ENCODE data around the gene SCN8A.
"Not testable (repeated sequence)": the region's sequence is repeated elsewhere in the genome, so short reads cannot be mapped to it uniquely, and the experiment has no call there.

Gene SCN8A

DNA sequence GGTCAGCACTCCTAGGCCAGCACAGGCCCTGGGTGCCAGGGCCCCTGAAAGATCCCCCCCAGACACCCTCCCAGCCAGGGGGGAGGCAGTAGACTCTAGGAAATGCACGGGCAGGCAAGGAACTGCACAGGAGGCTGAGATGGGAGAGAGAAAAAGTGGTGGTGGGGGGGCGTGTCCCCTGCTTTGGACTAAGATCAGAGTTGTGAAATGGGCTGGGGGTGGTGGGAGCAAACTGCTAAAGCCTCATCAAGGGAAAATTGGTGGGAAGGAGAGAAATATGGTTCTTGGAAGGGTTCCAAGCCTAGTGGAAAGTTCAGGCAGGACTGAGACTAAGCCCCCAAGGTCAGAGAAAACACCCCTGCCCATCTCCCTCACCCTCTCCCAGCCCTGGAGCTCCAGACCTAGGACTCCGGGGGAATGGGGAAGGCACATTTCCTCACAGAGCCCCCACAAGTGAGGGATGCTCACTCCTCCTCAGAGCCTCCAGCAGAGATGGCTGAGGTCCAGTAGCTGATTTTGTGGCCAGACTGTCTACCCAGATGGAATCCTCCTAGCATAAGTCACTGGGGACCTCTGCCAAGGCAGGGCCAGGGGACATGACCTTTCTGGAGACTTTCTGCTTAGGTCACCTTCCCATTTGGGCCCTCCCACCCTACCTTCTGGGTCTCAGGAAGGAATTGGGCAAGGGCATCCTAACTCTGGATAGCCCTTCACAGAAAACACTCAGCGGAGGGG is 227.7 kb downstream of the SCN8A start:
- no peak for DNase-seq

DNA sequence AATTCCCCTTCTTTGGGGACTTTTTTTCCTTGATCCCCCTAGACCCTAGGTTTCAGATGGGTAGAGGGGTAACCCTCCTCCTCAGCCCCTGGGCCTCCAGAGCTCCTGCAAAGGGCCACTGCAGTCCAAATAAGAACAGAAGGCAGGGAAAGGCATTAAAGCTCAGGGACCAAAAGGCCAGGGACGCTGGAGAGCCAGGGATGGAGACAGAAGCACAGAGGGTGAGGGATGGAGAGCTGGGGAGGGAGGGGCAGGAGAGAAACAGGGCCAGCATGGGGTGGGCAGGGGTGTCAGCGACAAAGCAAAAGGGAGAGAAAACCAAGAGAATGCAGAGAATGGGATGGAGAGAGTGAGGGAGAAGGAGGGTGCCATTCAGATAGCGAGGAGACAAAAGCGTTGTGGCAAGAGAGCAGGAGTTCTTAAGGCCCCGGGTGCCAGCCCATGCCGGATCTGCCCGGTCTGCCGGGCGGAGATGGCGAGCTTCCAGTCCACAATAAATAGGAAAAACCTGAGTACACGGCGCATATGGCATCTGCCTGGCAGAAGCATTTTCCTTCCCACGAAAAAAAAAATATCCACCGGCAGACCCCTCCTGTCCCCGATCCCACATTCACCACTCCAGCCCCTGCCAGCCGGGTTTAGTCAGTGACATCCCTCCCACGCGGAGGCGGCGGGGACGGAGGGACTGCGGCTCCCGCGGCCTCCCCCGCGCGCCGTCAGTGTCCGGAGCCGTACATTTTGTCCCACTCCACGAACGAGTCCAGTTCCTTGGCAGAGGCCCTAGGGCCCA is 228.9 kb downstream of the SCN8A start:
- DNase-seq = peak; percentile 47 to 66 (median 53)

- peak; percentile 61 to 84 (median 75) for DNase-seq
Observed at GRCh38 chr12:51820526-51821439, 229.8 kb downstream of the SCN8A start.

- peak in 1 of 3 donors; percentile 37 for DNase-seq
Observed at GRCh38 chr12:51821440-51822260, 230.6 kb downstream of the SCN8A start.

- no peak for DNase-seq
Observed at GRCh38 chr12:51822261-51822616, 231.2 kb downstream of the SCN8A start.

GRCh38 chr12:51822956-51823355 is 231.9 kb downstream of the SCN8A start:
- no peak for DNase-seq

DNA sequence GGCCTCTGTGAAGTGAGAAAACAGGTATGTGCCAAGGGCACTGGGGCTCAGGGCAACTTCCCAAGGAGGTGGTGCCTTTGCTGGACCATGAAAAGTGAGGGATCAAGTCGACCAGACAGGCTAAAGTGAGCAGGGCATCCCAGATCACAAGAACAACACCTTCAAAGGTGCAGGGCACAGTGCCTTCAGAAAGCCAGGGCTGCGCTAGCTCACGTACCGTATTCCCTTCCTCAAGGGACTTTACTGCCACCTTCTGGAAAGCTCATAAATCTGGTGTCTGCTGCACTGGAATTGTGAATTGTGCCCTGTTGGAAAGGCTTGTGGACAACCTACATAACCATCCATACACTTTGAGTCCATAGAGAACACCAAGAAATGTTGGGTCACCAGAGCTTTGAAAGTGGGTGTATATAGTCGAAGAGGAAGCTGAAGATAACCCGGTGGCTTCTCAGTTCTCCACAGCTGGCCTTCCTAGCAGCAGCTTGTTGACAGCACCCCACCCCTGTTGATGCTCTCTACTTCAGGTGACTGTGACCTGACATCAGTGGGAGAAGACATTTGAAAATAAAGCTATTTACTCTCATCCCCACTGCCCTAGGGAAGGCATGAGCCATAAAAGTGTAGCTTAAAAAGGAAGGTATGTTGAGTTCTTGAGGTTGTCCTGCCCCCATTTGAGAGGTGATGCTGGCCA is 233.0 kb downstream of the SCN8A start:
- peak; percentile 74 to 77 (median 77) for DNase-seq

GRCh38 chr12:51825216-51825615 is 234.2 kb downstream of the SCN8A start:
- no peak for DNase-seq

DNA sequence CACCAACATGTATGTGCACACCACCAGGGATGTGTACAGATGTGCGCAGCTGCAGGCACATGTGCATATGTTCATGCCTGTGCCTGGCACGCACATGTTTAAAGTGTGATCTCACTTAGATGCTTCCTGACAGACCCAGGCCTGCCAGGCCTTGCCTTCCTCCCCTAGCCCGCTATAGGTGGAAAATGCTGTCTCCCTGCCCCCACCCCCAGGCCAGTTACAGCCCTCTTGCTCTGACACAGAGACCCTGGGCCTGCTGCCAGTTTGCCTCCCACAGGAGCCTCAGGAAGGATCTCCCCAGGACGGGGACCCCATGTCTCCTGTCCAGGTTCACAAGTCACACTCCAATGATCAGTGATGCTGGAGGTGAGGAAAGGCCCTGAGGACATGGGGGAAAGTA is 235.8 kb downstream of the SCN8A start:
- no peak for DNase-seq

DNA sequence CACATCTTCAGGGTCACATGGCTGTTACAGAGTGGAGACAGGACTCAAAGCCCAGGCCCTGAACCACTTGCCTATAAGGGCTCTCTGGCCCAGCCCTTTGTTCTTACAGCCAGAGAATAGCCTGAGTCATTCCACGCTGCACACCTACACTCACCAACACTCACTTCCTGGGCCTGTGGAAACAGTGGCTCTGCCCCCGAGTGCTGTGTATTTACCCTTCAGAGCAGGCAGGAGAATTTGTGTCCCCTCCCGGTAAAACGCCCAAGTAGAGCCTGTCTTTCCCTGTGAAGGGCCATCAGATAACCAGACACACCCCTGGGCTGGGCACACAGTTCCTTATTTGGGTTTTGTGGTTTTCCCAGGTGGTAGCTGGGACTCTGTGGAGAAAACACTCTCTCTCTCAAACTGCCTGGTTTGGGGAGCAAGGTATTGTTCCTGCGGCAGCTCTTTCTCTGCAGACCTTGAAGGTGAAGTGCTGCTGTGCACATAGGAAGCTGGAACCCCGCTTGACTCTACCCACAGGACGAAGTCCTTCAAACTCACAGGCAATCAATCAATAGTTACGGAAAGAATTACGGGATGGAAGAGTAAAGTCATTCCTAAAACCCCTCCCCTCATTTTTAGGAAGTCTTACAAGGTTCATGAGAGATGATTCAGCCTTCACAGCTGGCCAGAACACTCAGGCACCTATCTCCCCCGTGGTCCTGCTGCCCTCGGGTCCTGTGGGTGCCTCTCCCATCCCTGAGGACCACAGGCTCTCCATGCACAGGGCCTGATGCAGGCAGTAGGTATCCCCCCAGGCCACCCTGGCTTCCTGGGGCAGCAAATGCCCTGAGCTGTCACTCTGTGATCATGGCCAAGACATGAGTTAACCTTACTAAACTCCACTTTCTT is 237.1 kb downstream of the SCN8A start:
- peak; percentile 54 to 67 (median 59) for DNase-seq

- no peak for DNase-seq
Observed at GRCh38 chr12:51829011-51829481, 238.0 kb downstream of the SCN8A start.

- DNase-seq = no peak
Observed at GRCh38 chr12:51829641-51830040, 238.6 kb downstream of the SCN8A start.

DNA sequence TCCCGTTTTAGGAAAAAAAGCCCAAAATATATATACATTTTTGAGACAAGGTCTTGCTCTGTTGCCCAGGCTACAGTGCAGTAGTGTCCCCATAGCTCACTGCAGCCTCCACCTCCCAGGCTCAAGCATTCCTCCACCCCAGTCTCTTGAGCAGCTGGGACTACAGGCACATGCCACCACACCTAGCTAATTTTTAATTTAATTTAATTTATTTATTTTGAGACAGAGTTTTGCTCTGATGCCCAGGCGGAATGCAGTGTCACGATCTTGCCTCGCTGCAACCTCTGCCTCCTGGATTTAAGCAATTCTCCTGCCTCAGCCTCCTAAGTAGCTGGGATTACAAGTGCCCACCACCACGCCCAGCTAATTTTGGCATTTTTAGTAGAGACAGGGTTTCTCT is 240.8 kb downstream of the SCN8A start:
- DNase-seq = not testable (repeated sequence)

GRCh38 chr12:51832354-51833107 is 241.5 kb downstream of the SCN8A start:
- DNase-seq = peak in 2 of 3 donors; percentile 48

GRCh38 chr12:51833448-51834227 is 242.6 kb downstream of the SCN8A start:
- DNase-seq = no peak

DNA sequence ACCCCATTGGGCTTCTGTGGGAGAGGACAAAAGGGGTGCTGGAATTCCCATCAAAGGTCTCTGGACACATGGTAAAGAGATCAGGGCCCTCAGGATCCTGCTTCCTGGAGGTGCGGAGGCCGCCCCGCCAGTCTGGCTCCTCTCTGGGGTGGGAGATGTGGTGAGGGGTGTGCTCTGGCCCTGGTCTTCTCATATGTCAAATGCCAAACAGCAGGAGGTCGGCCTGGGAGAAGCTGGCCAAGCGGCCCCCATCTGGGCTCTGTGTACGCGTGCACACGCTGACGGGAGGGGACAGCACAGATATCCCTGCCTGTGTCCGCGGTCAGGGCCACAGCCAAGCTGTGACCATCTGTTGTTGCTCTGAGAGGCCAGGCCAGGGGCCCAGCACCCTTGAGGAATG is 243.4 kb downstream of the SCN8A start:
- no peak for DNase-seq

DNA sequence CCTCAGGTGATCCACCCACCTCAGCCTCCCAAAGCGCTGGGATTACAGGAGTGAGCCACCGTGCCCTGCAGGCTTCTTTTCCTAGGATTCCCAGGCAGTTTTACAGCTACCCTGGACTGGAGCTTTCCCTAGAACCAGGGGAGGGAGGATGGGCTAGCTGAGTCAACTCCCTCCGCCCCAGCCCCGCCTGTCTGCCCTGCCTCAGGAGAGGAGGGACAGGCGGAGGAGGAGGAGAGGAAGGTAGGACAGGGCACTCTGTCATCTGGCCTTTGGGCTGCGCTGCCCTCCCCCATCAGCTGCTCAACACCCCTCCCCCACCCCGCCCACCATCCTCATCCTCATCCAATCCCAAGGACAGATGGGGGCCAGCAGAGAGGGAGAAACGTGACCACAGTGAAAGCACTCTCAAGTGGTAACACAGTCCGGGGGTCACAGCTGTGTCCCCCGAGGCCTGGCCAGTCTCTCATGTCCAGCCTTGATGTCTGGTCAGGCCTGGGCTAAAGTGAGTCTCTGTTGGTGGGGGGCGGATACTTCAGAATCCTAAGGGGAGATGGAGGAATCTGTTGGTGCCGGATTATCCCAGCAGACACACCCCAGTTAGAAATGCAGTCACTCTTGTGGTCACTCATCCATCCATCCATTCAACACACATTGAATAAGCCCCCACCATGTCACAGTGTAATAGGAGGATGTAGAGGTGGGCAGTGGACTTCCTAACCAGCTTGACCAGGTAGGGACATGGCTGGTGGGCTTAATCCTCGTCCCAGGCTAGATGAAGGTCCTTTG is 245.2 kb downstream of the SCN8A start:
- no peak for DNase-seq

GRCh38 chr12:51836827-51837173 is 245.8 kb downstream of the SCN8A start:
- no peak for DNase-seq
